PFSK-1 (cell line): Measurements from ENCODE around the gene RAD51AP2.

Experiments
- FOXP2 ChIP-seq: optimal IDR thresholded peaks from 2 replicates; pipeline ENCODE3; 2011; ENCODE audit warnings: borderline replicate concordance, control low read depth, inconsistent platforms; ENCODE audit not compliant: insufficient read depth; ENCODE audit errors: extremely low read length, extremely low read depth
- POLR2AphosphoS5 ChIP-seq: IDR thresholded peaks from 2 replicates; pipeline ENCODE4 v1.6.1; 2012; ENCODE audit warnings: low read depth, mild to moderate bottlenecking, control low read depth, low read length, moderate library complexity
- SIN3A ChIP-seq: IDR thresholded peaks from 2 replicates; pipeline ENCODE4 v1.6.1; 2012; ENCODE audit warnings: mild to moderate bottlenecking, low read length, moderate library complexity, borderline replicate concordance; ENCODE audit not compliant: insufficient read depth
- TAF1 ChIP-seq: IDR thresholded peaks from 2 replicates; pipeline ENCODE4 v1.6.1; 2012; ENCODE audit warnings: low read length, control low read depth, borderline replicate concordance; ENCODE audit not compliant: insufficient read depth
- TF ChIP-seq, protein P1 (sequence below), 2 experiments: IDR thresholded peaks; 2 replicates each; pipeline versions ENCODE4 v1.6.1 to v1.8.0; 2011 to 2012; ENCODE audit warnings: low read depth in 2 of 2, low read length in 2 of 2, control low read depth in 1 of 2, inconsistent platforms in 1 of 2, mild to moderate bottlenecking in 1 of 2, moderate library complexity in 1 of 2; ENCODE audit not compliant: insufficient read depth in 1 of 2

The RAD51AP2 gene

DNA sequence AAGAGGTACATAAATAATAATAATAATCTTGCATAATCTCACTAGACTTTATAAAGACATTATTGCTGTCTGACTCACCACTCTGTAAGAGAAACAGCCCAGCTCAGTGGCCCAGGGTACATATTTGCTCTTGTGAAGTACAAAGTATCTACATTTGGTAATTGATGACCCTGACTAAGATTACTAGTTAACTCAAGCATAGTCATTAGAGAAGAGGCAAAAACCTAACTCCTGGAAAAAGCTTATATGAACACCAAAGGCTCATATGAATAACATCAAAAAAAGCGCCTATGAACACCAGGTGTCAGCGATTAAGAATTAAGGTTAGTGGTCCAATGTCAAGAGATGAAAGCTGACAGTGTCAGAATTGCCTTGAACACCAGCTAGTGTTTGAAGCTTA, 38.4 kb downstream of the RAD51AP2 start:
- TF ChIP-seq POLR2AphosphoS5 = no peak
- TF ChIP-seq FOXP2 = no peak
- no peak for TF ChIP-seq TAF1
- no peak for TF ChIP-seq SIN3A
- TF ChIP-seq, protein P1, sequence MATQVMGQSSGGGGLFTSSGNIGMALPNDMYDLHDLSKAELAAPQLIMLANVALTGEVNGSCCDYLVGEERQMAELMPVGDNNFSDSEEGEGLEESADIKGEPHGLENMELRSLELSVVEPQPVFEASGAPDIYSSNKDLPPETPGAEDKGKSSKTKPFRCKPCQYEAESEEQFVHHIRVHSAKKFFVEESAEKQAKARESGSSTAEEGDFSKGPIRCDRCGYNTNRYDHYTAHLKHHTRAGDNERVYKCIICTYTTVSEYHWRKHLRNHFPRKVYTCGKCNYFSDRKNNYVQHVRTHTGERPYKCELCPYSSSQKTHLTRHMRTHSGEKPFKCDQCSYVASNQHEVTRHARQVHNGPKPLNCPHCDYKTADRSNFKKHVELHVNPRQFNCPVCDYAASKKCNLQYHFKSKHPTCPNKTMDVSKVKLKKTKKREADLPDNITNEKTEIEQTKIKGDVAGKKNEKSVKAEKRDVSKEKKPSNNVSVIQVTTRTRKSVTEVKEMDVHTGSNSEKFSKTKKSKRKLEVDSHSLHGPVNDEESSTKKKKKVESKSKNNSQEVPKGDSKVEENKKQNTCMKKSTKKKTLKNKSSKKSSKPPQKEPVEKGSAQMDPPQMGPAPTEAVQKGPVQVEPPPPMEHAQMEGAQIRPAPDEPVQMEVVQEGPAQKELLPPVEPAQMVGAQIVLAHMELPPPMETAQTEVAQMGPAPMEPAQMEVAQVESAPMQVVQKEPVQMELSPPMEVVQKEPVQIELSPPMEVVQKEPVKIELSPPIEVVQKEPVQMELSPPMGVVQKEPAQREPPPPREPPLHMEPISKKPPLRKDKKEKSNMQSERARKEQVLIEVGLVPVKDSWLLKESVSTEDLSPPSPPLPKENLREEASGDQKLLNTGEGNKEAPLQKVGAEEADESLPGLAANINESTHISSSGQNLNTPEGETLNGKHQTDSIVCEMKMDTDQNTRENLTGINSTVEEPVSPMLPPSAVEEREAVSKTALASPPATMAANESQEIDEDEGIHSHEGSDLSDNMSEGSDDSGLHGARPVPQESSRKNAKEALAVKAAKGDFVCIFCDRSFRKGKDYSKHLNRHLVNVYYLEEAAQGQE (IDR thresholded peaks at IDR 0.05; ENCODE audit: insufficient read depth in 1 of 2, low read depth in 2 of 2, low read length in 2 of 2) = no peak

DNA sequence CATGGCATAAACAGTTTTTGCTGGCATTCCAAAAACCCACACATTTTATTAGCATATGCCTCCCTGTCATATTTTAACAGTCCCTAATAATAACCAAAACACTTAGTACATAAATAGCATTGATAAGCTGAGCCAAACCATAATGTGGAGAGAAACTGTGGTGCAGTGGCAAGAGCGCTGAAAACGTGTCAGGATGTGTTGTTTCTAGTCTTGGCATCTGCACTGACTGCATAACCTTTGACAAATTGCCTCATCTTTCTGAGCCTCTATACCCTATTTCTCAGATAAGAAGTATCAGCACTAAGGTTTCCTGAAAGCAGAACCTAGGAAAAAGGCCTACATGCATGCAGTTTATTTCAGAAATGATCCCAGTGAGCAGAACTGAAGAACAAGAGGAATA, 41.4 kb downstream of the RAD51AP2 start:
- TF ChIP-seq POLR2AphosphoS5 (no peak), FOXP2 (no peak), SIN3A (no peak)

DNA sequence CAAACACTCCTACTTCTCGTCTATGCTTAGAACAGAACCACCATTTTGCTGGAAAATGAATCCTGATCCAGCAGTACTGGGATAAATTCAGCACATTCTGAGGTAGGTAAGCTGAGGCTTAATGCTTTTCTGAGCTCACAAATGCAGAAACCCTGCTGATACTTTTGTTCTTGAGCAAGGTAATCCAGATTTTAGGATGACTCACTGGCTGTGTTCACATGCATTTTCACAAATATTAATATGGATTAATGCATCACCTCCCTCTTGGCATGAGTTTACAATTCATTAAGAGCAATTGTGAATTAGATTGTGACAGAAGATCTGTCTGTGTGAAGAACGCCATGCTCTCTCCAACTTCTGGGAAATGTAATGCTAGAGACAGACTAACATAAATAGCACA, 42.2 kb downstream of the RAD51AP2 start:
- no peak for TF ChIP-seq FOXP2
- TF ChIP-seq SIN3A = no peak

DNA sequence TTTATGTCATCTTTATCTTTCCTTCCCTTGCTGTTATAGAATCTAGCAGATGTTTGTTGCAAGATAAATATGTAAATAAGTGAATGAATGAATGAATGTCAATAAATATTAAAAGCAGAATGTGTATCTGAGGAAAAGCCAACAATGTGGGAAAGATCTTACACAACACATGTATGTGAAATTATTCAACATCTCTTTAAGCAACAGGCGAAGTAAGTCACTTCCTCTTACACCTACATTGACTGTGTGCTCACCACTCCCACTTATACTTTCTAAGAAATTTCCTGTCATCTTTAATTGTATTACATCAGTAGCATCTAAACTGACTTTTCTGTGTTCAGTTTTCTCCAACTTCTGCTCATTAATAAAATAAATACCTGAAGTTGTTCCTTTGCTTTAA, 43.0 kb downstream of the RAD51AP2 start:
- no peak for TF ChIP-seq FOXP2
- no peak for TF ChIP-seq TAF1
- TF ChIP-seq SIN3A = no peak
- no peak for TF ChIP-seq POLR2AphosphoS5
- TF ChIP-seq, protein P1 (IDR thresholded peaks at IDR 0.05; ENCODE audit: insufficient read depth in 1 of 2, low read depth in 2 of 2, low read length in 2 of 2) = no peak

DNA sequence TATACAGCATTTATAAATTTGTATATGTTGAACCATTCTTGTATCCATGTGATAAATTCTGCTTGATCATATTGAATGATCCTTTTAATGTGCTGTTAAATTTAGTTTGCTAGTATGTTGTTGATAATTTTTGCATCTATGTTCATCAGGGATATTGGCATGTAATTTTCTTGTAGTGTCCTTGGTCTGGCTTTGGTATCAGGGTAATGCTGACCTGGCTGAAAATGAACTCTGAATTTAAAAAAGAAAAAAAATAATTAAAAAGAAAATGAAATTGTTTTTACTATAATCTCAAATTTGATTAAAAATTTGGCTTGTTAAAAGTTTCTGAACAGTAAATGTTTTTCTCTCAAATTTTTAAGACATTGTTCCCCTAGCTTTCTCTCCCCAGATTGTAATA, 46.3 kb downstream of the RAD51AP2 start:
- TF ChIP-seq POLR2AphosphoS5 (no peak), SIN3A (no peak), FOXP2 (no peak), TAF1 (no peak)
- TF ChIP-seq, protein P1 (IDR thresholded peaks at IDR 0.05; ENCODE audit: insufficient read depth in 1 of 2, low read depth in 2 of 2, low read length in 2 of 2) = no peak

DNA sequence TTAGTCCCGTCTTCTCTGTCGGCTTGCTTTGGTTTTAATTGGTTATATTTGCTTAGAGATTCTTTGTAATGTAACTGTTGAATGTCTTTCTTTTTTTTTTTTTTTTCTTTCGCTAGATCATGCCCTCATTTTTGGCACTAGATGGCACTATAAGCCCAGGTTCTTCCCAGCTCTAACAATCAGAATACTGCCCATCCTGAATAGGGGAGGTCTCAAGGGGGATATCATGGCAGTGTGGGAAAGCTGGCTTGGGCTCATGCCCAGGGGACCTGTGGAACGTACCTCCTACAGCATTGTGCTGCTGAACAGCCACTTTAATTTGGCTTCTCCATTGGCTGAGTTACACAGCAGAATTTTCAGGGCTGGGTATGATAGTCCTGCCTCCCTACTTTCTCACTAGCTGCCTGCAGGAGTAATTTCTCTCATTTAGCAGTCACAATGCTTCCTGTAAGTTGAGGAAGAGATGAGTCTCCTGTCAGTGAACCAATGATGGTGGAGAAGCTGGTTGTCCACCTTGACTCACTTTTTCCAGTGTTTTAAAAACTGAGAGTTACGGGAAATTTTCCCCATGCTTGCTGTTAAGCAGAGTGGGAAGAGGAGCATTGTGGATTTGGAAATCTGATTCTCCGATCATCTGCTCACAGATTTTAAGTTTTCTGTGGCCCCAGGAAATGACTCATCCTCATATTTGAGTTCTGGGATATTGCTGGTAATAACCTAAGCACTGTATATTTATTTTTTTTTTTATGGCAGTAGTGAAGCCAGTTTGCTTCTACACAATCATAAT, 47.2 kb downstream of the RAD51AP2 start:
- no peak for TF ChIP-seq POLR2AphosphoS5
- TF ChIP-seq SIN3A = no peak
- no peak for TF ChIP-seq FOXP2
- TF ChIP-seq, protein P1 (IDR thresholded peaks at IDR 0.05; ENCODE audit: insufficient read depth in 1 of 2, low read depth in 2 of 2, low read length in 2 of 2) = no peak
- TF ChIP-seq TAF1 = no peak
